ENCODE data around the gene CYP2W1.
"Not testable (repeated sequence)": the region's sequence is repeated elsewhere in the genome, so short reads cannot be mapped to it uniquely, and the experiment has no call there.

The CYP2W1 gene

DNA sequence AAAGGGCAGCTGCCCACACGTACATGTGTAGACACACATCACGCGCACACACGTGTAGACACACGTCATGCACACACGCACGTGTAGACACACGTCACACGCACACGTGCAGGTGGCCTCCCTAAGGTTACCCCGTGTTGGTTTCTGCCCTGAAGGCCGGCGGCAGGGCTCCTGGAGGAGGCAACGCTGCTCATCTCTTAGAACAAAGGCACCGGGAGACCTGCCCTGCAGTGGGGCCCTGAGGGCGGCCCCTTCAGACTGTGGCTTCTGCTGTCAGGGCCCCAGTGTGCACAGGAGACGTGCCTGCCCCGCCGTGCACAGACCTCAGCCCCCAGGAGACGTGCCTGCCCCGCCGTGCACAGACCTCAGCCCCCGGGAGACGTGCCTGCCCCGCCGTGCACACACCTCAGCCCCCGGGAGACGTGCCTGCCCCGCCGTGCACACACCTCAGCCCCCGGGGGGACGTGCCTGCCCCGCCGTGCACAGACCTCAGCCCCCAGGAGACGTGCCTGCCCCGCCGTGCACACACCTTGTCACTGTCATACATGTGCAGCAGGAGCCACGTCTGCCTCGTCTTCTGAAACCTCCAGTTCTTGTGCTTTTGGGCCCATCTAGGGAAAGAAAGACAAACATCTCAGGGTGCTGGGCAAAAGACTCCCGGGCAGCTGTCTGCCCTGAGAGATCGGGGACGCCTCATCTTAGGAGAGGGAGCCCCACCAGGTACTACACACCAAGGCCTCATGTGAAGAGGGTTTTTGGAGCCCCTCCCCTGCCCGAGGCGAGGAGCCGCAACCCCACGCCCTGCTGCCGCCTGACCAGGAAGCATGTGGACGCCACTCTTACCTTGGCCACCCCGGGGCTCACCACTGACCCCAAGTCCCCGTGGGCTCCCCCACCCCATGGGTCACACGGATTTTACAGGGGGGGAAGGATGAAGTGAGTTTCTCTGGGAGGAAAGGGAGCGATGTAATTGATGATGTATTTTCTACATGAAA lies 17.3 kb downstream of the CYP2W1 start:
- Mint-ChIP-seq H3K36me3 (ENCODE audit: low read depth) (peaks cover 3% of the 10 kb centered on the region), H3K27ac (no peak overlapping the region), H3K27me3 (ENCODE audit: low read depth) (no peaks in the 10 kb centered on the region), H3K4me3 (no peak overlapping the region), H3K4me1 (peaks cover 6% of the 10 kb centered on the region), H3K9me3 (no peaks in the 10 kb centered on the region)
- TF ChIP-seq, protein P1, sequence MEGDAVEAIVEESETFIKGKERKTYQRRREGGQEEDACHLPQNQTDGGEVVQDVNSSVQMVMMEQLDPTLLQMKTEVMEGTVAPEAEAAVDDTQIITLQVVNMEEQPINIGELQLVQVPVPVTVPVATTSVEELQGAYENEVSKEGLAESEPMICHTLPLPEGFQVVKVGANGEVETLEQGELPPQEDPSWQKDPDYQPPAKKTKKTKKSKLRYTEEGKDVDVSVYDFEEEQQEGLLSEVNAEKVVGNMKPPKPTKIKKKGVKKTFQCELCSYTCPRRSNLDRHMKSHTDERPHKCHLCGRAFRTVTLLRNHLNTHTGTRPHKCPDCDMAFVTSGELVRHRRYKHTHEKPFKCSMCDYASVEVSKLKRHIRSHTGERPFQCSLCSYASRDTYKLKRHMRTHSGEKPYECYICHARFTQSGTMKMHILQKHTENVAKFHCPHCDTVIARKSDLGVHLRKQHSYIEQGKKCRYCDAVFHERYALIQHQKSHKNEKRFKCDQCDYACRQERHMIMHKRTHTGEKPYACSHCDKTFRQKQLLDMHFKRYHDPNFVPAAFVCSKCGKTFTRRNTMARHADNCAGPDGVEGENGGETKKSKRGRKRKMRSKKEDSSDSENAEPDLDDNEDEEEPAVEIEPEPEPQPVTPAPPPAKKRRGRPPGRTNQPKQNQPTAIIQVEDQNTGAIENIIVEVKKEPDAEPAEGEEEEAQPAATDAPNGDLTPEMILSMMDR (IDR thresholded peaks at IDR 0.05; ENCODE audit: unreplicated experiment in 3 of 3) = no peak

DNA sequence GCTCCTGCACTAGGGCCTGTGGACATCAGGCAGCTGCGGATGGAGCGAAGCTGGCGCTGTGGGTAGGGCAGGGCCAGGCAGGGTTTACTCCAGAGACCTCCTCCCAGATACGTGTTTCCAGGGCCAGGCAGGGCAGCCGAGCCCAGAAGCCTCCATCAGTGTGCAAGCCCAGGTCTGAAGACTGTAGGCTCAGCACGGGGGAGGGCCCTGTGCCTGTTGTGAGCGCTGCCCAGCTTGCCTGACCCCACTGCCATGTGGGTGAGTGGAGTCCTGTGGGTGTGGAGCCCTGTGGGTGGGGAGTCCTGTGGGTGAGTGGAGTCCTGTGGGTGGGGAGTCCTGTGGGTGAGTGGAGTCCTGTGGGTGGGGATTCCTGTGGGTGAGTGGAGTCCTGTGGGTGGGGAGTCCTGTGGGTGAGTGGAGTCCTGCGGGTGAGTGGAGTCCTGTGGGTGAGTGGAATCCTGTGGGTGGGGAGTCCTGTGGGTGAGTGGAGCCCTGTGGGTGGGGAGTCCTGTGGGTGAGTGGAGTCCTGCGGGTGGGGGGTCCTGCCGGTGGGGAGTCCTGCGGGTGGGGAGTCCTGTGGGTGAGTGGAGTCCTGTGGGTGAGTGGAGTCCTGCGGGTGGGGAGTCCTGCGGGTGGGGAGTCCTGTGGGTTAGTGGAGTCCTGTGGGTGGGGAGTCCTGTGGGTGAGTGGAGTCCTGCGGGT lies 18.2 kb downstream of the CYP2W1 start:
- H3K9me3 Mint-ChIP-seq; H3K36me3 Mint-ChIP-seq (ENCODE audit: low read depth); H3K4me1 Mint-ChIP-seq; H3K27ac Mint-ChIP-seq; H3K27me3 Mint-ChIP-seq (ENCODE audit: low read depth); H3K4me3 Mint-ChIP-seq: not testable (repeated sequence)

DNA sequence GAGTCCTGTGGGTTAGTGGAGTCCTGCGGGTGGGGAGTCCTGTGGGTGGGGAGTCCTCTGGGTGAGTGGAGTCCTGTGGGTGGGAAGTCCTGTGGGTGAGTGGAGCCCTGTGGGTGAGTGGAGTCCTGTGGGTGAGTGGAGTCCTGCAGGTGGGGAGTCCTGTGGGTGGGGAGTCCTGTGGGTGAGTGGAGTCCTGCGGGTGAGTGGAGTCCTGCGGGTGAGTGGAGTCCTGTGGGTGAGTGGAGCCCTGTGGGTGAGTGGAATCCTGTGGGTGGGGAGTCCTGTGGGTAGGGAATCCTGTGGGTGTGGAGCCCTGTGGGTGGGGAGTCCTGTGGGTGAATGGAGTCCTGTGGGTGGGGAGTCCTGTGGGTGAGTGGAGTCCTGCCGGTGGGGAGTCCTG lies 19.0 kb downstream of the CYP2W1 start:
- not testable (repeated sequence) for H3K27me3 Mint-ChIP-seq (ENCODE audit: low read depth); H3K36me3 Mint-ChIP-seq (ENCODE audit: low read depth); H3K27ac Mint-ChIP-seq; H3K4me1 Mint-ChIP-seq; H3K4me3 Mint-ChIP-seq; H3K9me3 Mint-ChIP-seq

DNA sequence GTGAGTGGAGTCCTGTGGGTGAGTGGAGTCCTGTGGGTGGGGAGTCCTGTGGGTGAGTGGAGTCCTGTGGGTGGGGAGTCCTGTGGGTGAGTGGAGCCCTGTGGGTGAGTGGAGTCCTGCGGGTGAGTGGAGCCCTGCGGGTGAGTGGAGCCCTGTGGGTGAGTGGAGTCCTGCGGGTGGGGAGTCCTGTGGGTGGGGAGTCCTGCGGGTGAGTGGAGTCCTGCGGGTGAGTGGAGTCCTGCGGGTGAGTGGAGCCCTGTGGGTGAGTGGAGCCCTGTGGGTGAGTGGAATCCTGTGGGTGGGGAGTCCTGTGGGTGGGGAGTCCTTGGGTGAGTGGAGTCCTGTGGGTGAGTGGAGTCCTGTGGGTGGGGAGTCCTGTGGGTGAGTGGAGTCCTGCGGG lies 19.5 kb downstream of the CYP2W1 start:
- not testable (repeated sequence) for H3K27me3 Mint-ChIP-seq (ENCODE audit: low read depth); H3K9me3 Mint-ChIP-seq; H3K4me1 Mint-ChIP-seq; H3K4me3 Mint-ChIP-seq; H3K27ac Mint-ChIP-seq; H3K36me3 Mint-ChIP-seq (ENCODE audit: low read depth)

DNA sequence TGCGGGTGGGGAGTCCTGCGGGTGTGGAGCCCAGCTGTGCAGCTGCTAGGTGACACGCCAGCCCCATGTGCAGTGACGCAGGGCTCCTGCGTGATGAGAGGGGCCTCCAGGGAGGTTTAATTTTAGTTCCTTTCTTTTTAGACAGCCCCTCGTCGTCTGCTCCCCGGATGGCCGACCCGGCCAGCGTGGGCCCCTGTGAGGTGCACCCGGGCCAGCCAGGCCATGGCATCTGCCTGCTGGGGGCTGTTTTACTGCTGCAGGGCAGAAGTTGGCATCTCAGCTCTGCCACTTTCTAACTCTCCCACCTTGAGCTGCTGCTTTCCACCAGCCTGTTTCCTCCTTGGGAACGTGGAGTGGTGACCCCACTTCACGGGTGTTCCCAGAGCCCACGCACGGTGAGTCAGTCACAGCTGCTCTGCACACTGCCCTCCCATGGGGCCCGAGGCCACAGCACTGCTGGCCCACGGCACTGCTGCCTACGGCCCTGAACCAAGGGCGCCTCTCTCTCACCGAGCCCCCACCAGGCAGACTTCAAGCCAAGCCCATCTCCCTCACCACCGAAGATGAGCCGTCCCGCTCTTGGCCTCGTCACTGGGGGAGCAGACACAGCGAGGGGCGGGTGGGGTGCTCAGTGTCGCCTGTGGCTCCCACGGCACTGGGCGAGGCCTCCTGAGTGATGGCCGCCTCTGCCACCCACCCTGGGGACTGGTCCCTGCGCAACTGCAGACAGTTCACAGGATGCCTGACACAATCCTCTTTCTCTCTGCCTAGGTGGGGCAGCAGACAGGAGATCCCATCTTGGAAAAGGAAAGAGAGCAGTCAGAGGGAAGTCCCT lies 21.3 kb downstream of the CYP2W1 start:
- H3K4me1 Mint-ChIP-seq = no peaks in the 10 kb centered on the region
- no peaks in the 10 kb centered on the region for H3K27me3 Mint-ChIP-seq (ENCODE audit: low read depth)
- no peak overlapping the region for H3K27ac Mint-ChIP-seq
- TF ChIP-seq, protein P1 (IDR thresholded peaks at IDR 0.05; ENCODE audit: unreplicated experiment in 3 of 3) = no peak
- H3K9me3 Mint-ChIP-seq = no peaks in the 10 kb centered on the region
- no peak overlapping the region for H3K4me3 Mint-ChIP-seq
- H3K36me3 Mint-ChIP-seq (ENCODE audit: low read depth) = peaks cover 10% of the 10 kb centered on the region

DNA sequence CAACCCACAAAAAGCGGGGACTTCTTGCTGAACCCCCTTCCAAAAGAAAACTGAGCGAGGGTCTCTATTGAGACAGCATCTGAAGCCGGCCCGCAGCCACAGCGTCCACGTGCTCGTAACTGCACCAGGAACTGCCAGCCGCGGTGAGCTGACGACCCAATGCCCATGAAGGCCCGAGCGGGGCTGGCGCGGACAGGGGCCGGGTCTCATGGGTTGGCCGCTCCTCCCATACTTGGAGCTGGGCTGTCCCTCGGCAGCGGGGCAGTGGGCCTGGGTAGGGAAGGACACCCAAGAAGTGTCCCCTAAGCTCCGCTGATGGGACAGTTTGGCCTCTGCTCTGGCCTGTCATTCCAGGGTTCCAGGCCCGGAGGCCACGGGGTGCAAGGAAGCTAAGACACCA lies 22.3 kb downstream of the CYP2W1 start:
- peaks cover 16% of the 10 kb centered on the region for H3K36me3 Mint-ChIP-seq (ENCODE audit: low read depth)
- no peaks in the 10 kb centered on the region for H3K4me1 Mint-ChIP-seq

More for the DNA sequence above, 22.3 kb downstream of the CYP2W1 start:
- no peak overlapping the region for H3K27ac Mint-ChIP-seq
- no peaks in the 10 kb centered on the region for H3K9me3 Mint-ChIP-seq
- H3K4me3 Mint-ChIP-seq = no peak overlapping the region
- no peaks in the 10 kb centered on the region for H3K27me3 Mint-ChIP-seq (ENCODE audit: low read depth)
- TF ChIP-seq, protein P1 (IDR thresholded peaks at IDR 0.05; ENCODE audit: unreplicated experiment in 3 of 3) = no peak

All from nephron (organoid).